Measurements from ENCODE around the gene FOXN3.

- TF ChIP-seq, protein P1, sequence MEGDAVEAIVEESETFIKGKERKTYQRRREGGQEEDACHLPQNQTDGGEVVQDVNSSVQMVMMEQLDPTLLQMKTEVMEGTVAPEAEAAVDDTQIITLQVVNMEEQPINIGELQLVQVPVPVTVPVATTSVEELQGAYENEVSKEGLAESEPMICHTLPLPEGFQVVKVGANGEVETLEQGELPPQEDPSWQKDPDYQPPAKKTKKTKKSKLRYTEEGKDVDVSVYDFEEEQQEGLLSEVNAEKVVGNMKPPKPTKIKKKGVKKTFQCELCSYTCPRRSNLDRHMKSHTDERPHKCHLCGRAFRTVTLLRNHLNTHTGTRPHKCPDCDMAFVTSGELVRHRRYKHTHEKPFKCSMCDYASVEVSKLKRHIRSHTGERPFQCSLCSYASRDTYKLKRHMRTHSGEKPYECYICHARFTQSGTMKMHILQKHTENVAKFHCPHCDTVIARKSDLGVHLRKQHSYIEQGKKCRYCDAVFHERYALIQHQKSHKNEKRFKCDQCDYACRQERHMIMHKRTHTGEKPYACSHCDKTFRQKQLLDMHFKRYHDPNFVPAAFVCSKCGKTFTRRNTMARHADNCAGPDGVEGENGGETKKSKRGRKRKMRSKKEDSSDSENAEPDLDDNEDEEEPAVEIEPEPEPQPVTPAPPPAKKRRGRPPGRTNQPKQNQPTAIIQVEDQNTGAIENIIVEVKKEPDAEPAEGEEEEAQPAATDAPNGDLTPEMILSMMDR (IDR thresholded peaks at IDR 0.05): no peak
- no peak for TF ChIP-seq POLR2A (IDR thresholded peaks at IDR 0.05)
Measured at GRCh38 chr14:89205137-89205740, 211.8 kb downstream of the FOXN3 start.

Measured in lower leg skin (tissue), 3 donors.